Upper lobe of right lung (tissue), 1 donor: ENCODE results near the gene SCUBE3. TPM values are rescaled to one million over a fixed set of nuclear protein-coding genes. Genes with fewer than 3 reads are reported as not detected.

ENCODE experiments used
- ATAC-seq: fragments of 200-7000 bp; cut with Tn5 transposase; one replicate; pipeline ENCODE4 v1.9.1; 2020; ENCODE audit warnings: mild to moderate bottlenecking, moderate library complexity
- DNase-seq: peaks from one replicate; pipeline ENCODE4 v3.0.0-alpha.2; 2020
- H3K27ac ChIP-seq: fragments of 200-600 bp; one replicate; pipeline ENCODE4 v1.8.0; 2022
- H3K27me3 ChIP-seq: fragments of 200-600 bp; one replicate; pipeline ENCODE4 v1.8.0; 2022; ENCODE audit warnings: mild to moderate bottlenecking
- H3K36me3 ChIP-seq: fragments of 200-600 bp; one replicate; pipeline ENCODE4 v1.8.0; 2022
- H3K4me1 ChIP-seq: fragments of 200-600 bp; one replicate; pipeline ENCODE4 v1.8.0; 2022
- H3K4me3 ChIP-seq: fragments of 200-600 bp; one replicate; pipeline ENCODE4 v1.8.0; 2022; ENCODE audit warnings: mild to moderate bottlenecking
- H3K9me3 ChIP-seq: fragments of 200-600 bp; one replicate; pipeline ENCODE4 v1.8.0; 2022
- intact Hi-C: fragments of 100-400 bp; cut with DNase I; formaldehyde crosslinking; loops from one replicate; pipeline ENCODE4 v1.11.0; 2022
- total RNA-seq: library from RNA; stranded (reverse); fragmentation: NEBNext Ultra II Directional; extraction: Animal tissue kit (Norgen Biotek cat#: 25700); gene quantifications from one replicate; pipeline ENCODE4 v1.2.1, GENCODE V29; 2021
- TF ChIP-seq, protein P1 (sequence below): fragments of 200-600 bp; IDR thresholded peaks from one replicate; pipeline ENCODE4 v1.8.0; 2022; ENCODE audit warnings: antibody characterized with exemption
- donor health status: DM: no; HTN: yes; CAD: no; lungs with severe emphysema.

Gene SCUBE3
- total RNA-seq, 1 donor from 2014 or later, result 0.46 TPM

DNA sequence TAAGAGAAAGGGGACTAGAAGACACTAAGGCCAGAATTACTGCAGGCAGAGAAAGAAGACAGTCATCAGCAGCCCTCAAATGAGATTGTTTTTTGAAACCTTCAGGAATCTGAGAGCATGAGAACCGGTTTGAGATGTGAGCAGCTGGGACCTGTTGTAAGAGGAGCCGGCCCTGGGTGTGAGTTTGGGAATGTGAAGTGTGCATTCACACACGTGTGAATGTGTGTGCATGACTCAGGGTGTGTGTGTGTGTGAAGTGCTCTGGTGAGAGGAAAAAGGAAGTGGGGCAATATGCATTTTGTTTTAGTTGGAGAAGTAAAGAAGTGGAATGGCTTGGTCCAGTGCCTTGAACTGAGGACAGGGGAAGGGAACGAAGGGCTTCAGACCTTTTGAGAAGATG lies 4.3 kb downstream of the SCUBE3 start:
- peaks cover 4% of the 10 kb centered on the region for H3K4me1 ChIP-seq
- H3K4me3 ChIP-seq, result no peak overlapping the region
- peaks cover 38% of the 10 kb centered on the region for H3K27me3 ChIP-seq
- no peaks in the 10 kb centered on the region for H3K9me3 ChIP-seq
- intact Hi-C loops, result no loop called here
- DNase-seq (no peak), ATAC-seq (peak; percentile 31)
- no peak overlapping the region for H3K27ac ChIP-seq
- no peaks in the 10 kb centered on the region for H3K36me3 ChIP-seq
- TF ChIP-seq, protein P1, sequence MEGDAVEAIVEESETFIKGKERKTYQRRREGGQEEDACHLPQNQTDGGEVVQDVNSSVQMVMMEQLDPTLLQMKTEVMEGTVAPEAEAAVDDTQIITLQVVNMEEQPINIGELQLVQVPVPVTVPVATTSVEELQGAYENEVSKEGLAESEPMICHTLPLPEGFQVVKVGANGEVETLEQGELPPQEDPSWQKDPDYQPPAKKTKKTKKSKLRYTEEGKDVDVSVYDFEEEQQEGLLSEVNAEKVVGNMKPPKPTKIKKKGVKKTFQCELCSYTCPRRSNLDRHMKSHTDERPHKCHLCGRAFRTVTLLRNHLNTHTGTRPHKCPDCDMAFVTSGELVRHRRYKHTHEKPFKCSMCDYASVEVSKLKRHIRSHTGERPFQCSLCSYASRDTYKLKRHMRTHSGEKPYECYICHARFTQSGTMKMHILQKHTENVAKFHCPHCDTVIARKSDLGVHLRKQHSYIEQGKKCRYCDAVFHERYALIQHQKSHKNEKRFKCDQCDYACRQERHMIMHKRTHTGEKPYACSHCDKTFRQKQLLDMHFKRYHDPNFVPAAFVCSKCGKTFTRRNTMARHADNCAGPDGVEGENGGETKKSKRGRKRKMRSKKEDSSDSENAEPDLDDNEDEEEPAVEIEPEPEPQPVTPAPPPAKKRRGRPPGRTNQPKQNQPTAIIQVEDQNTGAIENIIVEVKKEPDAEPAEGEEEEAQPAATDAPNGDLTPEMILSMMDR, result no peak

DNA sequence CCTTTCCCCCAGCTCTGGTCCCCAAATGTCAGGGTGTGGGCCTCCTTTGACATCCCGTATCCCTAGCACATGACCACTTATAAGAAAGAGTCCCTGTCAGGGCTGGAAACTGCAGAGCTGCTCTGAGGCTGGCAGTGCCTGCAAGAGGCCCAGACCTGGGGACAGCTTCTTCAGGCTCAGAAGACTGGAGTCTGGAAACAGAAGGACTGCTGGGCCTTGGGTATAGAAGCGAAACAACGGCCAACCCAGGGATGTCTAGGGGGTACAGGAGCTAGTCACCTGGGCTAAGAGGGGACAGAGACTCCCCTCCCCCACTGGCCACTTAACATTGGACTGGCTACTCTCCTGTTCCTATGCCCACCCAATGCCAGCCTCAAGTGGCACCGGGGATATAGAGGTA lies 4.7 kb downstream of the SCUBE3 start:
- intact Hi-C loops, result no loop called here
- peaks cover 4% of the 10 kb centered on the region for H3K4me1 ChIP-seq
- H3K9me3 ChIP-seq, result no peaks in the 10 kb centered on the region
- no peaks in the 10 kb centered on the region for H3K36me3 ChIP-seq
- no peak for DNase-seq
- ATAC-seq, result no peak
- no peak overlapping the region for H3K27ac ChIP-seq
- no peak overlapping the region for H3K4me3 ChIP-seq
- peaks cover 33% of the 10 kb centered on the region for H3K27me3 ChIP-seq
- TF ChIP-seq, protein P1, result no peak

DNA sequence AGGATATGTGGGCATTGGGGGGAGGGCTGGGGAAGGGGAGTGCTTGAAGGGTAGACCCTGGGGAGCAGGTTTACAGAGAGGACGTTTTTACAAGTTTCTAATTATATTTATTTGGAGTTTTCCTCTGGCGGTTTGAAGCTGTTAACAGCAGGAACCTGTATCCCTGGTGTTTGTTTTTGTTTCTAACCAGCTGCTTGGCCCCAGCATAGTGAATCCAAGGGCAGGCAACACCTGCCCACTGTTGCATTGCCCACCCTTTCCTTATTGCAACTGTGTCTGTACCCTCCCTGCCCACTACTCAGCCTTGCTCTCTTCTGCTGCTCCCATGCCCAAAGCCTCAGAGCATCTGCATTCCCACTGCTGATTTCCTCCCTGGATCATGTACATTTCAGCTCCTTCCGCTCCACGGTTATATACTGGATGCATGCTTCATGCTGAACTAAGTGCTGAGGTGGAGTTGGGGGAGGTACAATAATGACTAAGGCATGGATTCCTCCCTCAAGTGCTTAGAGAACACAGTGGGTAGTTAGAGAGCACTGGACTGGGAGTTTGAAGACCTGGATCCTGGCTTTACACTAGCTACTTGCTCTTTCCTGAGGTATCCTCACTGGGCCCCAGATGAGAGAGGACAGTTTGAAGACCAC lies 6.0 kb downstream of the SCUBE3 start:
- ATAC-seq, result no peak
- intact Hi-C loops, result no loop called here
- no peak for DNase-seq
- TF ChIP-seq, protein P1, result no peak
- Histone ChIP-seq H3K27me3 (peaks cover 21% of the 10 kb centered on the region), H3K9me3 (no peaks in the 10 kb centered on the region), H3K4me3 (no peak overlapping the region), H3K27ac (no peak overlapping the region), H3K36me3 (no peaks in the 10 kb centered on the region), H3K4me1 (no peaks in the 10 kb centered on the region)

DNA sequence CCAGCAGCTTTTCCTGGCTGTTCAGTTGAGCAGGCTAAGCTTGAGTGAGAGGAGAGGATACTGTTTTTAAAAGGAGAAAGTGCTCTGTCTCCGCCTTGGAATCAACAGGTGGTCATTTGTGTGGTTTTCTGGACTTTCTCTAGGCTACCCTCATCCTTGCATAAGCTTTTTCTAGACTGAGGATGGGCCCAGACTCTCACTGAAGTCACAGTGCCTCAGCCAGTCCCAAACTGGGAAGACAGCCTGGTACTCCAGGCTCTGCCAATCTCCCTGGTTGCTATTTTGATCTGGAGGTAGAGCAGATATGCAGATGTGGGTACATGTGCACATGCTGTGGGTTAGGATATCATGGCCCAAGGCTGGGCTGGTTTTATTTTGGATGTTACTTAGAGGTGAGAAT lies 7.0 kb downstream of the SCUBE3 start:
- H3K27ac ChIP-seq, result no peak overlapping the region
- intact Hi-C loops, result no loop called here

DNA sequence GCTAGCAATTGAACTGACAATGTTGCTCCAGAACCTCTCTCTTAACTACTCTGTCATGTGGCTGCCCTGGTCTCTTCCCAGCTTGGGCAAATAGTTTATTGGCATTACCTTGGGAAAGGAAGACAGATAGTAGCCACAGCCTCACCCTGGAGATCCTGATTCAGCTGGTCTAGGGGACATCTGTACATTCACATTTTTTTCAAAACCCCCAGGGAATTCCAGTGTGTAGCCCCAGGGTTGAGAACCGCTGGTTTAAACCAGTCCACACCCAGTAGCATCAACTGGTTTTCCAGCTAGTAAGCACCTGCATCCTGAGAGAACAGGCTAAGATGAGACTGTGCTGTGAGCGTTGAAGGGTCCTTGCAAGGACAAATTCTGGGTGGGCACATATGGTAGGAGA lies 9.6 kb downstream of the SCUBE3 start:
- Histone ChIP-seq H3K27ac (no peak overlapping the region), H3K27me3 (no peaks in the 10 kb centered on the region), H3K4me3 (no peak overlapping the region), H3K4me1 (no peaks in the 10 kb centered on the region), H3K9me3 (no peaks in the 10 kb centered on the region), H3K36me3 (no peaks in the 10 kb centered on the region)
- TF ChIP-seq, protein P1, result no peak
- DNase-seq (no peak), ATAC-seq (no peak)
- intact Hi-C loops, result no loop called here

More for the DNA sequence above, 7.0 kb downstream of the SCUBE3 start:
- Histone ChIP-seq H3K27me3 (peaks cover 12% of the 10 kb centered on the region), H3K4me1 (no peaks in the 10 kb centered on the region), H3K36me3 (no peaks in the 10 kb centered on the region), H3K9me3 (no peaks in the 10 kb centered on the region), H3K4me3 (no peak overlapping the region)
- ATAC-seq, result no peak
- DNase-seq, result no peak
- TF ChIP-seq, protein P1, result no peak

DNA sequence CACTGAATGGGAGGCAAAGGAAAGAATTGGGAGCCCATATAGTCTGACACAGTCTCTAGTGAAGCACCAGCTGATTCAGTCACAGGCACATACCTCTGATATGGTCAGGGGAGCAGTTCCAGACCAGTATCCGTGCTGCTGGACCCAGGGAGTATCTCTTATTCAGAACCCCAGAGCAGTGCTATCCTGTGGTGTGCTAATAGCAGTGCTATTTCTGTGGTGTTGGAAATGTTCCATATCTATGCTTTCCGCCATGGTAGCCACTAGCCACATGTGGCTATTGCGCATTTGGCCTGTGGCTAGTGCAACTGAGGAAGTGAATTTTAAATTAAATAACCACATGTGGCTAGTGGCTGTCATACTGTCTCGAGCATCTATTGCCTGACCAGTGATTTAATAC lies 11.0 kb downstream of the SCUBE3 start:
- Histone ChIP-seq H3K4me3 (no peak overlapping the region), H3K36me3 (no peaks in the 10 kb centered on the region), H3K27me3 (no peaks in the 10 kb centered on the region), H3K4me1 (no peaks in the 10 kb centered on the region), H3K27ac (no peak overlapping the region), H3K9me3 (no peaks in the 10 kb centered on the region)
- DNase-seq, result no peak
- peak; percentile 49 for ATAC-seq
- intact Hi-C loops, result no loop called here
- TF ChIP-seq, protein P1, result no peak
